B cell (primary cell): Measurements from ENCODE around the gene MRC2. TPM values are rescaled to one million over a fixed set of nuclear protein-coding genes. Genes with fewer than 3 reads are reported as not detected.

Experiments used
- ATAC-seq: fragments of 200-7000 bp; cut with Tn5 transposase; one replicate; pipeline ENCODE4 v1.10.0; 2021; ENCODE audit warnings: low read depth, mild to moderate bottlenecking, moderate number of reproducible peaks, moderate library complexity
- CTCF ChIA-PET: fragments of 350-600 bp; sonication (Branson Sonifier 250); formaldehyde crosslinking; loops from one replicate; lab custom pipeline; 2021; ENCODE audit warnings: antibody characterized with exemption, inconsistent platforms; lab: Charles Lee
- POLR2A ChIA-PET: fragments of 350-600 bp; sonication (Branson Sonifier 250); formaldehyde crosslinking; loops from one replicate; lab custom pipeline; 2021; ENCODE audit warnings: antibody characterized with exemption; lab: Charles Lee
- DNase-seq: peaks from one replicate; pipeline ENCODE4 v3.0.0; 2013
- H2AFZ ChIP-seq: 2 replicates; pipeline ENCODE4 v1.6.1; 2012; ENCODE audit warnings: mild to moderate bottlenecking, low read depth, low read length; ENCODE audit not compliant: insufficient read depth, poor library complexity, severe bottlenecking
- H3K27ac ChIP-seq, 2 donors: 1 replicate in 1 of 2; 2 replicates in 1 of 2; pipeline ENCODE4 v1.5.1; 2012 to 2013; ENCODE audit warnings: low read length in 2 of 2, mild to moderate bottlenecking in 2 of 2, moderate library complexity in 1 of 2
- H3K27me3 ChIP-seq, 4 experiments: fragments of 200-600 bp in 1 of 4; sonication (generic) in 1 of 4; replicated peaks in 1 of 4; 1 replicate in 2 of 4; 2 replicates in 2 of 4; pipeline versions ENCODE4 v1.6.1 to v1.7.0; 2013 to 2016; ENCODE audit warnings: low read length in 3 of 4, mild to moderate bottlenecking in 2 of 4, mixed read lengths in 1 of 4, moderate library complexity in 1 of 4; ENCODE audit not compliant: insufficient read depth in 4 of 4, control insufficient read depth in 3 of 4; ENCODE audit errors: control extremely low read depth in 1 of 4
- H3K36me3 ChIP-seq, 2 experiments: replicated peaks in 1 of 2; 1 replicate in 1 of 2; 2 replicates in 1 of 2; pipeline versions ENCODE4 v1.6.1 to v1.7.1; 2013; ENCODE audit warnings: low read length in 1 of 2; ENCODE audit not compliant: insufficient read depth in 2 of 2, control insufficient read depth in 1 of 2; ENCODE audit errors: control extremely low read depth in 1 of 2, extremely low read depth in 1 of 2
- H3K4me1 ChIP-seq, 2 donors: fragments of 200-600 bp in 1 of 2; sonication (generic) in 1 of 2; 1 replicate in 1 of 2; 2 replicates in 1 of 2; pipeline versions ENCODE4 v1.5.1 to v1.6.1; 2013 to 2017; ENCODE audit warnings: low read length in 2 of 2; ENCODE audit not compliant: control insufficient read depth in 2 of 2, insufficient read depth in 2 of 2
- H3K4me2 ChIP-seq: replicated peaks from 2 replicates; pipeline ENCODE3; 2012; ENCODE audit warnings: mild to moderate bottlenecking, low read depth, low read length; ENCODE audit not compliant: poor library complexity, severe bottlenecking
- H3K4me3 ChIP-seq, 5 experiments: fragments of 200-600 bp in 1 of 5; sonication (generic) in 1 of 5; 1 replicate in 3 of 5; 2 replicates in 2 of 5; pipeline versions ENCODE4 v1.5.1 to v1.7.0; 2011 to 2016; ENCODE audit warnings: low read length in 4 of 5, mild to moderate bottlenecking in 4 of 5, low read depth in 2 of 5, control low read depth in 1 of 5, moderate library complexity in 1 of 5; ENCODE audit not compliant: insufficient read depth in 1 of 5; ENCODE audit errors: control extremely low read depth in 1 of 5, extremely low read depth in 1 of 5
- H3K79me2 ChIP-seq: fragments of 200-600 bp; sonication (generic); one replicate; pipeline ENCODE4 v1.6.0; 2016; ENCODE audit warnings: low read length; ENCODE audit not compliant: control insufficient read depth, insufficient read depth
- H3K9ac ChIP-seq: fragments of 200-600 bp; sonication (generic); 2 replicates; pipeline ENCODE4 v1.6.1; 2017; ENCODE audit warnings: mild to moderate bottlenecking, low read length, moderate library complexity
- H3K9me3 ChIP-seq, 3 donors: one replicate each; pipeline versions ENCODE4 v1.6.1 to v1.7.1; 2013; ENCODE audit warnings: low read length in 2 of 3; ENCODE audit not compliant: control insufficient read depth in 2 of 3, insufficient read depth in 1 of 3; ENCODE audit errors: control extremely low read depth in 1 of 3
- H4K20me1 ChIP-seq: 2 replicates; pipeline ENCODE4 v1.6.0; 2012; ENCODE audit warnings: mild to moderate bottlenecking, low read length; ENCODE audit not compliant: insufficient read depth, control insufficient read depth, poor library complexity, severe bottlenecking
- H3K27ac Mint-ChIP-seq: one replicate; pipeline ENCODE4 v1.8.0; 2021; ENCODE audit warnings: mixed read lengths
- H3K27me3 Mint-ChIP-seq: one replicate; pipeline ENCODE4 v1.8.0; 2021; ENCODE audit warnings: mixed read lengths
- H3K4me1 Mint-ChIP-seq: one replicate; pipeline ENCODE4 v1.8.0; 2021; ENCODE audit warnings: mixed read lengths
- H3K4me3 Mint-ChIP-seq: one replicate; pipeline ENCODE4 v1.8.0; 2021; ENCODE audit warnings: mixed read lengths
- H3K9me3 Mint-ChIP-seq: one replicate; pipeline ENCODE4 v1.8.0; 2022; ENCODE audit warnings: mixed read lengths; ENCODE audit not compliant: insufficient read depth
- CTCF ChIP-seq: fragments of 200-600 bp; IDR thresholded peaks from one replicate; pipeline ENCODE4 v1.8.0; 2022; ENCODE audit warnings: antibody characterized with exemption, mild to moderate bottlenecking
- EZH2 ChIP-seq: IDR thresholded peaks from 2 replicates; pipeline ENCODE4 v1.6.1; 2012; ENCODE audit warnings: borderline replicate concordance, low read depth, mild to moderate bottlenecking, moderate library complexity, low read length; ENCODE audit not compliant: insufficient read depth, poor library complexity, severe bottlenecking
- WGBS: methylation state at CpG from one replicate; pipeline ENCODE4 v1.1.5; 2013; ENCODE audit warnings: missing lambda C conversion rate; ENCODE audit not compliant: insufficient coverage; 5-methylcytosine and 5-hydroxymethylcytosine counted together
- intact Hi-C: fragments of 100-400 bp; cut with micrococcal nuclease; formaldehyde crosslinking; loops from one replicate; pipeline ENCODE4 v1.10.0; 2022
- polyA plus RNA-seq: library from polyadenylated mRNA; depleted of rRNA; stranded (reverse); fragments of >200 nt; gene quantifications from 2 replicates; pipeline ENCODE4 v1.2.3, GENCODE V29; 2012
- total RNA-seq, 2 donors: library from RNA; stranded (reverse); fragments of 120-200 nt in 1 of 2; gene quantifications; 1 replicate in 1 of 2; 2 replicates in 1 of 2; pipeline versions ENCODE4 v1.2.3 to v1.2.4, GENCODE V29; 2013 to 2022

Gene MRC2
- total and polyA plus RNA-seq, 2 donors (not counting 1 experiment from before 2014, with no cell fraction given), result 0.09 to 0.34 TPM

GRCh38 chr17:62661337-62661736 is 33.9 kb downstream of the MRC2 start:
- Histone ChIP-seq H3K4me1 (no peaks in the 10 kb centered on the region), H3K4me2 (no peak overlapping the region), H2AFZ (no peak overlapping the region), H3K9ac (no peak overlapping the region), H3K79me2 (no peaks in the 10 kb centered on the region), H3K9me3 (peaks cover 0 to 3% (median 0%) of the 10 kb centered on the region in 3 donors), H4K20me1 (no peaks in the 10 kb centered on the region), H3K27me3 (no peaks in the 10 kb centered on the region), H3K27ac (no peak overlapping the region), H3K36me3 (no peaks in the 10 kb centered on the region), H3K4me3 (no peak overlapping the region)
- ChIA-PET CTCF (no interaction called here), POLR2A (no interaction called here)
- Mint-ChIP-seq H3K4me3 (no peak overlapping the region), H3K4me1 (no peaks in the 10 kb centered on the region), H3K27me3 (no peaks in the 10 kb centered on the region), H3K27ac (no peak overlapping the region), H3K9me3 (peaks cover 8% of the 10 kb centered on the region)
- WGBS, result no CpG with 5 or more reads among the region's 1 CpG
- no peak for ATAC-seq
- intact Hi-C loops, result no loop called here
- TF ChIP-seq CTCF (no peak), EZH2 (no peak)
- no peak for DNase-seq

GRCh38 chr17:62662855-62663254 is 35.4 kb downstream of the MRC2 start:
- peaks cover 0 to 3% (median 0%) of the 10 kb centered on the region in 3 donors for H3K9me3 ChIP-seq
- H3K4me3 Mint-ChIP-seq, result no peak overlapping the region
- intact Hi-C loops, result no loop called here
- no peak for ATAC-seq
- ChIA-PET CTCF (no interaction called here), POLR2A (no interaction called here)
- WGBS, result 100% methylated on average over 4 of the region's 6 CpGs
- H3K27ac Mint-ChIP-seq, result no peak overlapping the region
- H2AFZ ChIP-seq, result no peak overlapping the region
- H3K4me2 ChIP-seq, result no peak overlapping the region
- H3K4me3 ChIP-seq, result no peak overlapping the region
- H3K4me1 ChIP-seq, result no peaks in the 10 kb centered on the region
- no peaks in the 10 kb centered on the region for H4K20me1 ChIP-seq
- H3K36me3 ChIP-seq, result no peaks in the 10 kb centered on the region
- no peak overlapping the region for H3K27ac ChIP-seq
- no peaks in the 10 kb centered on the region for H3K4me1 Mint-ChIP-seq
- H3K9me3 Mint-ChIP-seq, result peaks cover 8% of the 10 kb centered on the region
- H3K9ac ChIP-seq, result no peak overlapping the region
- no peaks in the 10 kb centered on the region for H3K27me3 Mint-ChIP-seq
- TF ChIP-seq EZH2 (no peak), CTCF (no peak)
- no peaks in the 10 kb centered on the region for H3K27me3 ChIP-seq
- no peak for DNase-seq
- H3K79me2 ChIP-seq, result no peaks in the 10 kb centered on the region
